Mucosa of gallbladder (tissue), 1 donor: ENCODE results near the gene C1QL4. TPM values are rescaled to one million over a fixed set of nuclear protein-coding genes. Genes with fewer than 3 reads are reported as not detected.
"Not testable (repeated sequence)": the region's sequence is repeated elsewhere in the genome, so short reads cannot be mapped to it uniquely, and the experiment has no call there.

Source experiments
- DNase-seq: peaks from one replicate; pipeline ENCODE4 v3.0.0-alpha.2; 2020; ENCODE audit warnings: low spot score
- total RNA-seq: library from RNA; stranded (reverse); gene quantifications from one replicate; pipeline ENCODE4 v1.2.1, GENCODE V29; 2021
- donor health status: DM: no; HTN: no; CAD: no.

The C1QL4 gene
- total RNA-seq, 1 donor from 2014 or later, result 0.12 TPM

GRCh38 chr12:49333778-49334177 lies 3.2 kb downstream of the C1QL4 start:
- DNase-seq, result not testable (repeated sequence)

- DNase-seq, result no peak
Observed at GRCh38 chr12:49332891-49333371, 4.1 kb downstream of the C1QL4 start.

- DNase-seq, result no peak
Observed at GRCh38 chr12:49332441-49332861, 4.5 kb downstream of the C1QL4 start.

- peak; percentile 62 for DNase-seq
Observed at GRCh38 chr12:49331380-49332222, 5.4 kb downstream of the C1QL4 start.

- DNase-seq, result no peak
Observed at GRCh38 chr12:49330631-49331379, 6.2 kb downstream of the C1QL4 start.

- DNase-seq, result no peak
Observed at GRCh38 chr12:49330032-49330619, 6.9 kb downstream of the C1QL4 start.

GRCh38 chr12:49328816-49329215 lies 8.2 kb downstream of the C1QL4 start:
- DNase-seq, result no peak

- no peak for DNase-seq
Observed at GRCh38 chr12:49327887-49328286, 9.1 kb downstream of the C1QL4 start.

GRCh38 chr12:49327368-49327767 lies 9.6 kb downstream of the C1QL4 start:
- DNase-seq, result no peak

- no peak for DNase-seq
Observed at GRCh38 chr12:49325606-49326005, 11.4 kb downstream of the C1QL4 start.

- no peak for DNase-seq
Observed at GRCh38 chr12:49323524-49324097, 13.4 kb downstream of the C1QL4 start.

- DNase-seq, result peak; percentile 98
Observed at GRCh38 chr12:49322708-49323523, 14.1 kb downstream of the C1QL4 start, which contains the start of gene TROAP. Gene TROAP, plus strand, starts transcription at chr12:49323255. Its CDS starts 354 bp downstream, at chr12:49323609.

- no peak for DNase-seq
Observed at GRCh38 chr12:49322367-49322707, 14.7 kb downstream of the C1QL4 start.

GRCh38 chr12:49320411-49321103 lies 16.4 kb downstream of the C1QL4 start:
- DNase-seq, result not testable (repeated sequence)

- DNase-seq, result not testable (repeated sequence)
Observed at GRCh38 chr12:49317118-49317517, 19.9 kb downstream of the C1QL4 start.

GRCh38 chr12:49314811-49315210 lies 22.2 kb downstream of the C1QL4 start:
- DNase-seq, result no peak

GRCh38 chr12:49310451-49311000 lies 26.5 kb downstream of the C1QL4 start:
- not testable (repeated sequence) for DNase-seq

- no peak for DNase-seq
Observed at GRCh38 chr12:49309386-49309785, 27.6 kb downstream of the C1QL4 start.

- no peak for DNase-seq
Observed at GRCh38 chr12:49305762-49306510, 31.1 kb downstream of the C1QL4 start.
